ENCODE results near the gene TCF25.
"Not testable (repeated sequence)": the region's sequence is repeated elsewhere in the genome, so short reads cannot be mapped to it uniquely, and the experiment has no call there.

The TCF25 gene

GRCh38 chr16:89873109-89873971, at the start of gene TCF25:
Gene TCF25 (plus strand): TSS chr16:89873592. CDS start chr16:89873668, 76 bp downstream.
- DNase-seq = peak; percentile 86

GRCh38 chr16:89823824-89824148, 49.6 kb upstream of the TCF25 start:
- not testable (repeated sequence) for DNase-seq

GRCh38 chr16:89826531-89827382, 46.6 kb upstream of the TCF25 start:
- no peak for DNase-seq

GRCh38 chr16:89827383-89828198, 45.8 kb upstream of the TCF25 start:
- peak; percentile 74 for DNase-seq

- peak; percentile 68 for DNase-seq
These were observed 45.1 kb upstream of the TCF25 start, which contains the start of gene SPIRE2 for GRCh38 chr16:89828199-89828869. Gene SPIRE2 (plus strand): TSS chr16:89828475. CDS start chr16:89828551, 76 bp downstream.

GRCh38 chr16:89828870-89829629, 44.3 kb upstream of the TCF25 start:
- peak; percentile 31 for DNase-seq

- no peak for DNase-seq
These were observed 43.6 kb upstream of the TCF25 start for GRCh38 chr16:89829630-89830437.

GRCh38 chr16:89831810-89832328, 41.5 kb upstream of the TCF25 start:
- DNase-seq = no peak

- not testable (repeated sequence) for DNase-seq
These were observed 39.6 kb upstream of the TCF25 start for GRCh38 chr16:89833664-89834363.

GRCh38 chr16:89834813-89835363, 38.5 kb upstream of the TCF25 start:
- not testable (repeated sequence) for DNase-seq

- DNase-seq = not testable (repeated sequence)
These were observed 36.9 kb upstream of the TCF25 start for GRCh38 chr16:89836484-89836883.

- DNase-seq = no peak
These were observed 36.3 kb upstream of the TCF25 start for GRCh38 chr16:89837014-89837546.

GRCh38 chr16:89841275-89841674, 32.1 kb upstream of the TCF25 start:
- no peak for DNase-seq

GRCh38 chr16:89842471-89843408, 30.7 kb upstream of the TCF25 start:
- peak; percentile 92 for DNase-seq

- DNase-seq = no peak
These were observed 29.7 kb upstream of the TCF25 start for GRCh38 chr16:89843409-89844350.

GRCh38 chr16:89844739-89845339, 28.6 kb upstream of the TCF25 start:
- DNase-seq = no peak

All from EL (cell line).